ENCODE results near the gene CCNB2.
A peak's percentile ranks its signal among the peaks of the same experiment; 100 is the strongest.

Gene CCNB2

GRCh38 chr15:59171067-59171397 is 66.1 kb downstream of the CCNB2 start:
- no peak for DNase-seq
- no peaks in the 10 kb centered on the region for H3K27me3 Mint-ChIP-seq (ENCODE audit: low read depth, poor library complexity)
- H3K36me3 Mint-ChIP-seq (ENCODE audit: low read depth) = peaks cover 43% of the 10 kb centered on the region
- peak overlapping the region; percentile 95 for H3K27ac Mint-ChIP-seq
- peaks cover 58% of the 10 kb centered on the region for H3K4me1 Mint-ChIP-seq
- no peak overlapping the region for H3K4me3 Mint-ChIP-seq
- H3K9me3 Mint-ChIP-seq = peaks cover 6% of the 10 kb centered on the region
- TF ChIP-seq CTCF (IDR thresholded peaks at IDR 0.05) = no peak

GRCh38 chr15:59172289-59172901 is 67.4 kb downstream of the CCNB2 start:
- Mint-ChIP-seq H3K4me3 (no peak overlapping the region), H3K27me3 (ENCODE audit: low read depth, poor library complexity) (no peaks in the 10 kb centered on the region), H3K4me1 (peaks cover 44% of the 10 kb centered on the region), H3K27ac (no peak overlapping the region), H3K36me3 (ENCODE audit: low read depth) (peaks cover 48% of the 10 kb centered on the region), H3K9me3 (peaks cover 3% of the 10 kb centered on the region)
- TF ChIP-seq CTCF (IDR thresholded peaks at IDR 0.05) = no peak
- DNase-seq = no peak

GRCh38 chr15:59173194-59173593 is 68.2 kb downstream of the CCNB2 start:
- DNase-seq = no peak
- Mint-ChIP-seq H3K4me3 (no peak overlapping the region), H3K9me3 (peaks cover 3% of the 10 kb centered on the region), H3K36me3 (ENCODE audit: low read depth) (peaks cover 53% of the 10 kb centered on the region), H3K27ac (no peak overlapping the region), H3K4me1 (peaks cover 39% of the 10 kb centered on the region), H3K27me3 (ENCODE audit: low read depth, poor library complexity) (no peaks in the 10 kb centered on the region)
- TF ChIP-seq CTCF (IDR thresholded peaks at IDR 0.05) = no peak

GRCh38 chr15:59174151-59174834 is 69.3 kb downstream of the CCNB2 start:
- DNase-seq = no peak
- Mint-ChIP-seq H3K27ac (no peak overlapping the region), H3K4me3 (no peak overlapping the region), H3K4me1 (peaks cover 32% of the 10 kb centered on the region), H3K36me3 (ENCODE audit: low read depth) (peaks cover 58% of the 10 kb centered on the region), H3K9me3 (peaks cover 3% of the 10 kb centered on the region), H3K27me3 (ENCODE audit: low read depth, poor library complexity) (no peaks in the 10 kb centered on the region)
- TF ChIP-seq CTCF (IDR thresholded peaks at IDR 0.05) = no peak
